Cardiac fibroblast (primary cell): ENCODE data around the gene FUCA1.
"Not testable (repeated sequence)": the region's sequence is repeated elsewhere in the genome, so short reads cannot be mapped to it uniquely, and the experiment has no call there.

Experiments
- DNase-seq, 2 donors: peaks; one replicate each; pipeline versions ENCODE4 v3.0.0 to v3.0.0-alpha.2; 2010; ENCODE audit warnings: low read depth in 2 of 2
- H3K4me3 ChIP-seq, 2 donors: replicated peaks in 1 of 2; 1 replicate in 1 of 2; 2 replicates in 1 of 2; pipeline ENCODE4 v1.5.1; 2011; ENCODE audit warnings: low read depth in 2 of 2, low read length in 2 of 2, mild to moderate bottlenecking in 2 of 2, moderate library complexity in 1 of 2
- CTCF ChIP-seq: IDR thresholded peaks from one replicate; pipeline ENCODE4 v1.5.1; 2011; ENCODE audit warnings: low read depth, mild to moderate bottlenecking, low read length, inconsistent platforms

Gene FUCA1

DNA sequence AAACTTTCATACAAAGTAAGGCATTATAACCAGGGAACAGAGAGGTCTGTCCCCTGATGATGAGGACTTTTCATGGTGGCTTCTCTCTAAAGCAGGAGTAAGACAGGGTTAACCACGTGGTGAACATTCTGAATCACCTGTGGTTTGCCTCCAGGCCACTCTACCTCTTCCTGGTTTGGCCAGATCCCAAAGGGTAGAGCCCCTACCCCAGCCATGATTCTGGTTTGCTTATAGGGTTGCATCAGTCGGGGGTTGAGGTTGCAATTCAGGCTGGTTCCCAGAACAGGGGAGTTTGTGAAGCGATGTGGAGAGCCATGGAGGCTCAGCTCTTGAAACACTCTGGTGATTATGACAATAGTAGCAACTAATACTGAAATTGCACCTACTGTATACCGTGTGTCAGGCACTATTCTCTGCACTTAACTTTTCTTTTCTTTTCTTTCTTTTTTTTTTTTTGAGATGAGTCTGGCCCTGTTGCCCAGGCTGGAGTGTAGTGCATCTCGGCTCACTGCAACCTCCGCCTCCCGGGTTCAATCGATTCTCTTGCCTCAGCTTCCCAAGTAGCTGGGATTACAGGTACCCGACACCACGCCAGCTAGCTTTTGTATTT, 36.8 kb upstream of the FUCA1 start:
- no peak overlapping the region for H3K4me3 ChIP-seq
- TF ChIP-seq CTCF = no peak
- no peak for DNase-seq

DNA sequence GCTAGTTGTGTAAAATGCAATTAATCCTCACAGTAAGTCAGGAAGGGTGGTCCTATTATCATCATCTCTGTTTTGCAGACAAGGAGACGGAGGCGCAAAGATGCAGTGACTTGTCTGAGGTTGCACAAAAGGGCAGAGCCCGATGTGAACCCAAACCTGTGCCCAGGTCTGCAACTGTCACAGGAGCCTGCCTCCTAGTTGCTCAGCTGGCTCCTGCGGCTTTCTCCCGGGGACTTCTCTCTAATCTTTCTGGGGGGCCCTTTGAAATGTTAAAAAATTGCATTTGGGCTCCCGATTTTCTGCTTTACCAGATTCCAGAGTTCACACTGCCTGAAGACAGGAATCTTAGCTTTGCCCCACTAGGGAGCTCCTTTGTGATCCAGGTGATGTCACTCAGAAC, 35.7 kb upstream of the FUCA1 start:
- no peak for DNase-seq
- H3K4me3 ChIP-seq = no peak overlapping the region
- no peak for TF ChIP-seq CTCF

DNA sequence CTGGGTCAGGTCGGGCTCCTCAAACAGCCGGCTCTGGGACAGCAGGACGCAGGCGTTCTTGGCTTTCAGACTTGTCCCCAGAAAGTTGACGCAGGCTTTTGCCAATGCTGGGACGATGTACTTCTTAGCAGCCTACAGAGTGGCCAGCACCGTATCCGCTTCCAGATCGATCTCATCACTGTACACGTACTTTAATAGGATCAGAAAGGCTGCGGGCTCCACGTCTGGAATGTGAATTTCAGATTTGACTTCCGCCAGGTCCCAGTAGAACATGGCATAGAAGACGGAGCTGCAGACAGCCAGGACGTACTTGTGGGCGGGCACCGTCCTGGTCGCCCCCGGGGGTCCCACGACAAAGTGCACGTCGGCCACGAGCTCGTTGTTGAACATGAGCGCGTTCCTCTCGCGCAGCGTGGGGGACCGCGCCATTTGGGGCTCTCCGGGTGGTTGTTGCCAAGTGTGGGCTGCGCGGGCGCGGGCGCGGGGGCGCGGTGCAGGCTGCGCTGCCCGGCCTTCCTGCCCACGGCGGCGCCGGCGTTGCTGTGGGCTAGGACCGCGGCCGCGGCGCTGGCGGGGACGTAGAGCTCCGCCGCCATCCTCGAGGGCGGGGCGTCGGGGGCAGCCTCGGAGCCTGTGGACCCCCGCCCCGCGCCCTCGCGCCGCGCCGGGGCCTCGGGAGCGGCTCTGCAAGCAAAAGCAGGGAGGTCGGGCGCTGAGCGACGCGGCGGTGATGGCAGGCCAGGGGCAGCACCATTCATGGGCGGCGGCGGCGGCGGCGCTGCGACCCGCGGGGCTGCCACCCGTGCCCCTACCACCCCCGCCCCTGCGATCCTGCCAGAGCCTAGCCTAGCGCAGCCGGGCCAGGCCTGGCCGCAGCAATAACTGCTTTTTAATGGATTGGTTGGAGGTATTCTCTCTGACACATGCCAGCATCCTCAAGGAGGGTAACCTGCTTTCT, 34.5 kb upstream of the FUCA1 start:
- no peak for DNase-seq
- TF ChIP-seq CTCF = no peak
- H3K4me3 ChIP-seq = peak overlapping the region in 1 of 2 donors; percentile 15

- DNase-seq = peak in 1 of 2 donors; percentile 3
- H3K4me3 ChIP-seq = not testable (repeated sequence)
These were observed 31.9 kb upstream of the FUCA1 start for GRCh38 chr1:23900017-23900416.

DNA sequence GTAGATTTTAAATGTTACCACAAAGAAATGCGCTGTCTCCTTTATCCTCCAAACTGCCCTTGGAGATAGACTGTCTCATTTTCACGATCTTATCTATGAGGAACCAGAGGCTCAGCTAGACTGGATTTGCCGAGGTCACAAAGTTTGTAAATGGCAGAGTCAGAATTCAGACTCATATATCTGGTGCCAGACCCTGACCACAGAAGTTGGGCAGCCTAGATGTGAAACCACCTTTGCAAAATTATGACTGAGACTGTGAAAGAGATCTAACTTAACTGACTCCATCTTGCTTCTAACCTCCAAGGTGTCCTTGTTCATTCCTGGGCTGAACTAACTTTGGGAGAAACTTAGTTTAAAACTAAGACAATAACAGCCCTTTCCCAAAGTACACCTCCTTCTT, 31.0 kb upstream of the FUCA1 start:
- no peak overlapping the region for H3K4me3 ChIP-seq
- DNase-seq = no peak
- TF ChIP-seq CTCF = no peak

DNA sequence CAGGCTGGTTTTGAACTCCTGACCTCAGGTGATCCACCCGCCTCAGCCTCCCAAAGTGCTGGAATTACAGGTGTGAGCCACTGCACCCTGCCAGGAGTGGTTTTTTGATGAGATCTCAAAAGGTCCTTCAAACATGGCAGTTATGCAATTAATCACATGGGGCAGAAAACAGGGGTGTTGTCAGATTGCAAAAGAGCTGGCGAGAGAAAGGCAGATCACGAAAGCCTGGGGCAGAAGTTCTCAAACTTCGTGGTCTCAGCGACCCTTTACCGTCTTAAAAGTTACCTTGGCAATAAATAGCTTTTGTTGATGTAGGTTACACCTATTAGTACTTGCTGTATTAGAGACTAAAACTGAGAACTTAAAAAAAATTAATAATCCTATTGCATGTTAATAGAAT, 29.0 kb upstream of the FUCA1 start:
- no peak for TF ChIP-seq CTCF
- DNase-seq = no peak
- H3K4me3 ChIP-seq = no peak overlapping the region

- TF ChIP-seq CTCF = no peak
- no peak for DNase-seq
- no peak overlapping the region for H3K4me3 ChIP-seq
These were observed 28.4 kb upstream of the FUCA1 start for GRCh38 chr1:23896491-23896890.
